Panc1 (cell line): ENCODE measurements around the gene CYTH3. TPM values are rescaled to one million over a fixed set of nuclear protein-coding genes. Genes with fewer than 3 reads are reported as not detected.

Source experiments
- ATAC-seq: fragments of 200-7000 bp; cut with Tn5 transposase; 2 replicates; pipeline ENCODE4 v1.9.1; 2020; ENCODE audit warnings: mild to moderate bottlenecking, moderate library complexity
- BruUV-seq: library from RNA; stranded (reverse); fragments of 400-500 nt; replicated peaks from 2 replicates; lab custom pipeline; 2021; lab: Mats Ljungman, UMichigan
- CTCF ChIA-PET: fragments of 300-600 bp; sonication (Branson Sonifier 250); formaldehyde crosslinking; loops from one replicate; lab custom pipeline; 2022; ENCODE audit warnings: antibody characterized with exemption; lab: Charles Lee
- POLR2A ChIA-PET: fragments of 300-600 bp; sonication (Branson Sonifier 250); formaldehyde crosslinking; loops from one replicate; lab custom pipeline; 2022; ENCODE audit warnings: antibody characterized with exemption; lab: Charles Lee
- DNase-seq: peaks from one replicate; pipeline ENCODE4 v3.0.0-alpha.2; 2010; ENCODE audit warnings: low read depth, low spot score
- H3K27ac ChIP-seq: 2 replicates; pipeline ENCODE4 v1.5.1; 2011; ENCODE audit warnings: mild to moderate bottlenecking, low read length, inconsistent platforms
- H3K27me3 ChIP-seq: fragments of 200-500 bp; sonication (Bioruptor generic); 2 replicates; pipeline ENCODE4 v1.6.0; 2014; ENCODE audit warnings: low read length, inconsistent platforms; ENCODE audit not compliant: control insufficient read depth, insufficient read depth
- H3K36me3 ChIP-seq: fragments of 200-500 bp; sonication (Bioruptor generic); 2 replicates; pipeline ENCODE4 v1.5.1; 2014; ENCODE audit warnings: inconsistent platforms, mild to moderate bottlenecking, low read length, moderate library complexity; ENCODE audit not compliant: control insufficient read depth, insufficient read depth
- H3K4me1 ChIP-seq: 2 replicates; pipeline ENCODE4 v1.5.1; 2011; ENCODE audit warnings: inconsistent platforms, mild to moderate bottlenecking, low read length, moderate library complexity; ENCODE audit not compliant: control insufficient read depth, insufficient read depth
- H3K4me3 ChIP-seq, 2 experiments: 2 replicates each; pipeline ENCODE4 v1.5.1; 2011 to 2012; ENCODE audit warnings: low read depth in 2 of 2, low read length in 2 of 2, mild to moderate bottlenecking in 2 of 2, inconsistent platforms in 1 of 2, moderate library complexity in 1 of 2
- H3K9me3 ChIP-seq: fragments of 200-500 bp; sonication (Bioruptor generic); 2 replicates; pipeline ENCODE4 v1.5.1; 2014; ENCODE audit warnings: low read depth, mild to moderate bottlenecking, inconsistent platforms, low read length, moderate library complexity; ENCODE audit not compliant: control insufficient read depth, insufficient read depth
- POLR2AphosphoS5 ChIP-seq: IDR thresholded peaks from 2 replicates; pipeline ENCODE4 v1.6.1; 2012; ENCODE audit warnings: mild to moderate bottlenecking, low read depth, low read length, moderate library complexity
- REST ChIP-seq, 2 experiments: IDR thresholded peaks; 2 replicates each; pipeline ENCODE4 v1.6.1; 2011 to 2012; ENCODE audit warnings: low read depth in 2 of 2, control low read depth in 1 of 2, low read length in 1 of 2, mild to moderate bottlenecking in 1 of 2, moderate library complexity in 1 of 2; ENCODE audit not compliant: insufficient read depth in 1 of 2
- SIN3A ChIP-seq: IDR thresholded peaks from 2 replicates; pipeline ENCODE4 v1.6.1; 2012; ENCODE audit warnings: low read depth, mild to moderate bottlenecking, low read length, moderate library complexity, borderline replicate concordance; ENCODE audit not compliant: insufficient read depth
- TCF7L2 ChIP-seq: IDR thresholded peaks from 2 replicates; pipeline ENCODE4 v1.6.1; 2011; ENCODE audit warnings: mild to moderate bottlenecking, low read depth, low read length, inconsistent platforms
- in situ Hi-C: cut with HindIII; loops from 2 replicates; pipeline ENCODE4 v1.10.0; 2016; ENCODE audit warnings: low sequenced_read_pairs, low pct_unique_long_range_greater_than_20kb
- intact Hi-C: fragments of 100-400 bp; cut with micrococcal nuclease; formaldehyde crosslinking; loops from one replicate; pipeline ENCODE4 v1.10.0; 2022; ENCODE audit not compliant: unreplicated experiment
- total RNA-seq: library from RNA; stranded (reverse); gene quantifications from one replicate; pipeline ENCODE4 v1.2.1, GENCODE V29; 2021; ENCODE audit not compliant: unreplicated experiment
- TF ChIP-seq, protein P1 (sequence below): fragments of 450-650 bp; IDR thresholded peaks from 2 replicates; pipeline ENCODE4 v1.5.1; 2017; ENCODE audit warnings: mild to moderate bottlenecking

CYTH3 gene
- total RNA-seq, 1 experiment from 2014 or later: 35.5 TPM

GRCh38 chr7:6209340-6209739 lies 63.1 kb downstream of the CYTH3 start:
- ChIA-PET POLR2A (interaction anchor here (0.6 kb wide), 2 partner anchors 21 to 66 kb away, joined by 3 to 5 read pairs; no protein-coding TSS in a partner anchor), CTCF (no interaction called here)
- Histone ChIP-seq H3K27me3 (no peaks in the 10 kb centered on the region), H3K27ac (no peak overlapping the region), H3K4me3 (no peak overlapping the region), H3K36me3 (no peaks in the 10 kb centered on the region), H3K9me3 (no peaks in the 10 kb centered on the region), H3K4me1 (peaks cover 4% of the 10 kb centered on the region)
- no TSS peak for BruUV-seq
- TF ChIP-seq TCF7L2 (no peak), REST (IDR thresholded peaks at IDR 0.05; ENCODE audit: insufficient read depth in 1 of 2, low read depth in 2 of 2, low read length in 1 of 2) (no peak), POLR2AphosphoS5 (no peak), SIN3A (no peak)
- TF ChIP-seq, protein P1, sequence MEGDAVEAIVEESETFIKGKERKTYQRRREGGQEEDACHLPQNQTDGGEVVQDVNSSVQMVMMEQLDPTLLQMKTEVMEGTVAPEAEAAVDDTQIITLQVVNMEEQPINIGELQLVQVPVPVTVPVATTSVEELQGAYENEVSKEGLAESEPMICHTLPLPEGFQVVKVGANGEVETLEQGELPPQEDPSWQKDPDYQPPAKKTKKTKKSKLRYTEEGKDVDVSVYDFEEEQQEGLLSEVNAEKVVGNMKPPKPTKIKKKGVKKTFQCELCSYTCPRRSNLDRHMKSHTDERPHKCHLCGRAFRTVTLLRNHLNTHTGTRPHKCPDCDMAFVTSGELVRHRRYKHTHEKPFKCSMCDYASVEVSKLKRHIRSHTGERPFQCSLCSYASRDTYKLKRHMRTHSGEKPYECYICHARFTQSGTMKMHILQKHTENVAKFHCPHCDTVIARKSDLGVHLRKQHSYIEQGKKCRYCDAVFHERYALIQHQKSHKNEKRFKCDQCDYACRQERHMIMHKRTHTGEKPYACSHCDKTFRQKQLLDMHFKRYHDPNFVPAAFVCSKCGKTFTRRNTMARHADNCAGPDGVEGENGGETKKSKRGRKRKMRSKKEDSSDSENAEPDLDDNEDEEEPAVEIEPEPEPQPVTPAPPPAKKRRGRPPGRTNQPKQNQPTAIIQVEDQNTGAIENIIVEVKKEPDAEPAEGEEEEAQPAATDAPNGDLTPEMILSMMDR: no peak
- intact Hi-C loops (no loop called here), in situ Hi-C loops (loop anchor here (10.0 kb wide), 1 partner anchor 55 kb away; no protein-coding TSS in a partner anchor)
- ATAC-seq: no peak
- no peak for DNase-seq

DNA sequence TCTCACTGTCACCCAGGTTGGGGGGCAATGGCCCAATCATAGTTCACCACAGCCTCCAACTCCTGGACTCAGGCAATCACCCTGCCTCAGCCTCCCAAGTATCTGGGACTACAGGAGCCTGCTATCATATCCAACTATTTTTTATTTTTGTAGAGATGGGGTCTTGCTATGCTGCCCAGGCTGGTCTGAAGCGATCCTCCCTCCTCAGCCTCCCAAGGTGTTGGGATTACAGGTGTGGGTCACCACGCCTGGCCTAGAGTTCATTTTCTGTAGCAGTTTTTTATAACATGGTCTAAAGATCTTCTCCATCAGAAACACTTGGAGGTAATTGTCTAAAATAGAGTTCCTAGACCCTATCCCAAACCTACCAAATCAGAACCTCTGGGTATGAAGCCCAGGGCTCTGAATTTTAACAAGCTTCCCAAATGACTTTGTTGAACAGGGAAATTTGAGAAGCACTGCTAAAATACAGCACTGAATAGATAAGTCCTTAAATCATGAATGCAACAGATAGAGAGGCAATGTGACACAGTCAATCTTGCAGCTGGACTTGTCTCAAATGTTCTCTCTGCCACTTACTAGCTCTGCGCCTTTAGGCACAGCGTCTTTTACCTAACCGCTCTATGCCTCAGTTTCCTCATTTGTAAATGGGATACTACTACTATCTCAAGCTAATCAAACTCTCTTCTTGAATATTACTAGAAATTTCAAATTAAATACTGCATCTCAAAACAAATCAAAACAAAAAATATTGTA lies 63.7 kb downstream of the CYTH3 start:
- ATAC-seq (no peak), DNase-seq (no peak)
- no peaks in the 10 kb centered on the region for H3K9me3 ChIP-seq
- peaks cover 4% of the 10 kb centered on the region for H3K4me1 ChIP-seq
- H3K36me3 ChIP-seq: no peaks in the 10 kb centered on the region
- no peaks in the 10 kb centered on the region for H3K27me3 ChIP-seq
- POLR2A ChIA-PET: interaction anchor here (0.6 kb wide), 1 partner anchor 20 kb away, joined by 5 read pairs; no protein-coding TSS in a partner anchor
- intact Hi-C loops: no loop called here
- no peak overlapping the region for H3K4me3 ChIP-seq
- H3K27ac ChIP-seq: no peak overlapping the region
- TF ChIP-seq TCF7L2 (no peak), REST (IDR thresholded peaks at IDR 0.05; ENCODE audit: insufficient read depth in 1 of 2, low read depth in 2 of 2, low read length in 1 of 2) (no peak), SIN3A (no peak), POLR2AphosphoS5 (no peak)
- TF ChIP-seq, protein P1: no peak
- in situ Hi-C loops: loop anchor here (10.0 kb wide), 1 partner anchor 56 kb away; no protein-coding TSS in a partner anchor
- no TSS peak for BruUV-seq
- CTCF ChIA-PET: no interaction called here
